ENCODE measurements around the gene APOC4.

DNA sequence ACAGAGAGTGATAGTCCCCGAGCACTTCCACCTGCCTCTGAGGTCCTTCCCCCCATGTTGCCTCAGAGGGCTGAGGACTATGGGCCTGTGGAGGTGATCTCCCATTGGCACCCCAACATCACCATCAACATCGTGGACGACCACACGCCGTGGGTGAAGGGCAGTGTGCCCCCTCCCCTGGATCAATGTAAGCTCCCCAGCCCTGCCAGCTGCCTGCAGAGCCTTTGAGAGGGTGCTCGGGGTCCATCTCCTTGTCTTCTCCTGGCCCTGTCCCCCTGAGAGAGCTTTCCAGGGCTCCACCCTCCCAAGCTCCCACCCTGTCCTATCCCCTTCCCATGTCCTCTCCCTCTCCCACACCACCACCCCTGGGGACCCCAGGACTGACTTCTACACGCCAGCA lies 44.4 kb downstream of the APOC4 start:
- TF ChIP-seq POLR2A (IDR thresholded peaks at IDR 0.05) (no peak), CTCF (IDR thresholded peaks at IDR 0.05) (no peak)
